ENCODE data around the gene LRP5. TPM values are rescaled to one million over a fixed set of nuclear protein-coding genes. Genes with fewer than 3 reads are reported as not detected.

LRP5 gene
- total RNA-seq, 1 donor from 2014 or later: 42.5 TPM

GRCh38 chr11:68296344-68297051 is 15.9 kb upstream of the LRP5 start:
- DNase-seq (ENCODE audit: extremely low spot score in 2 of 2): no peak
- Histone ChIP-seq H3K36me3 (no peaks in the 10 kb centered on the region), H3K4me1 (peaks cover 13% of the 10 kb centered on the region), H3K27ac (no peak overlapping the region), H3K9me3 (no peaks in the 10 kb centered on the region), H3K27me3 (no peaks in the 10 kb centered on the region), H3K4me3 (no peak overlapping the region)
- intact Hi-C loops (cut with DNase I): loop anchor here (5.0 kb wide), 1 partner anchor 39 kb away; no protein-coding TSS in a partner anchor
- no peak for TF ChIP-seq POLR2AphosphoS5 (IDR thresholded peaks at IDR 0.05; ENCODE audit: insufficient read depth in 1 of 2, low read depth in 1 of 2)
- no peak for TF ChIP-seq CTCF (IDR thresholded peaks at IDR 0.05)
- no peak for TF ChIP-seq POLR2A (IDR thresholded peaks at IDR 0.05)

DNA sequence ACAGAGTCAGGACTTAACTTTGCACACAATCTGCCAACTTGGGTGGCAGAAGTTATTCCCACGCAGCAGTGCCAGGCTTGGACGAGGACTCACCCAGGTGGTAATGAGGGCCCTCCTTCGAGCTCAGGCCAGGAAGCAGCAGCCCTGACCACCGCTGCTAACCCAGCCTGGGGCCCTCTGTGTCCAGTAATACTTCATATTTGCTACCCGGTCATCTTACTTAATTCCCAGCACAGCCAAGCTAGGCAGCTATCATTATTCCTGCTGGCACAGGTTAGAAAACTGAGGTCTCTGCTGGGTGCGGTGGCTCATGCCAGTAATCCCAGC is 15.4 kb upstream of the LRP5 start:
- intact Hi-C loops (cut with DNase I): loop anchor here (5.0 kb wide), 1 partner anchor 40 kb away; no protein-coding TSS in a partner anchor

GRCh38 chr11:68297494-68297811 is 14.9 kb upstream of the LRP5 start:
- Histone ChIP-seq H3K27ac (no peak overlapping the region), H3K27me3 (no peaks in the 10 kb centered on the region), H3K4me1 (peaks cover 13% of the 10 kb centered on the region), H3K9me3 (no peaks in the 10 kb centered on the region), H3K36me3 (no peaks in the 10 kb centered on the region), H3K4me3 (peak overlapping the region in 1 of 2 donors; percentile 24)
- no peak for TF ChIP-seq CTCF (IDR thresholded peaks at IDR 0.05)
- no peak for TF ChIP-seq POLR2A (IDR thresholded peaks at IDR 0.05)
- no peak for TF ChIP-seq POLR2AphosphoS5 (IDR thresholded peaks at IDR 0.05; ENCODE audit: insufficient read depth in 1 of 2, low read depth in 1 of 2)
- intact Hi-C loops (cut with DNase I): loop anchor here (5.0 kb wide), 1 partner anchor 40 kb away; no protein-coding TSS in a partner anchor
- no peak for DNase-seq (ENCODE audit: extremely low spot score in 2 of 2)

More for the DNA sequence above, 15.4 kb upstream of the LRP5 start:
- TF ChIP-seq CTCF (IDR thresholded peaks at IDR 0.05): no peak
- no peak for TF ChIP-seq POLR2A (IDR thresholded peaks at IDR 0.05)
- TF ChIP-seq POLR2AphosphoS5 (IDR thresholded peaks at IDR 0.05; ENCODE audit: insufficient read depth in 1 of 2, low read depth in 1 of 2): no peak
- no peak overlapping the region for H3K27ac ChIP-seq
- H3K9me3 ChIP-seq: no peaks in the 10 kb centered on the region
- no peaks in the 10 kb centered on the region for H3K36me3 ChIP-seq
- no peak overlapping the region for H3K4me3 ChIP-seq
- H3K4me1 ChIP-seq: peaks cover 13% of the 10 kb centered on the region
- H3K27me3 ChIP-seq: no peaks in the 10 kb centered on the region
- DNase-seq (ENCODE audit: extremely low spot score in 2 of 2): no peak

- H3K36me3 ChIP-seq: no peaks in the 10 kb centered on the region
- no peaks in the 10 kb centered on the region for H3K27me3 ChIP-seq
- H3K4me1 ChIP-seq: peaks cover 13% of the 10 kb centered on the region
- no peaks in the 10 kb centered on the region for H3K9me3 ChIP-seq
- TF ChIP-seq POLR2A (IDR thresholded peaks at IDR 0.05): no peak
- peak in 1 of 2 donors; percentile 47 for TF ChIP-seq POLR2AphosphoS5 (IDR thresholded peaks at IDR 0.05; ENCODE audit: insufficient read depth in 1 of 2, low read depth in 1 of 2)
- TF ChIP-seq CTCF (IDR thresholded peaks at IDR 0.05): peak; percentile 89 to 94 (median 93)
- no peak for DNase-seq (ENCODE audit: extremely low spot score in 2 of 2)
- intact Hi-C loops (cut with DNase I): loop anchor here (5.0 kb wide), 1 partner anchor 41 kb away; no protein-coding TSS in a partner anchor
- H3K4me3 ChIP-seq: peak overlapping the region in 1 of 2 donors; percentile 24
- no peak overlapping the region for H3K27ac ChIP-seq
These were observed 14.4 kb upstream of the LRP5 start for GRCh38 chr11:68297812-68298658.

Data from vagina (tissue), 2 donors.